Tibial nerve (tissue), 4 donors: ENCODE results near the gene TAF1.

Experiments
- CTCF ChIP-seq, 5 experiments: fragments of 200-600 bp in 3 of 5; fragments of 450-650 bp in 2 of 5; sonication (generic) in 3 of 5; IDR thresholded peaks; one replicate each; pipeline ENCODE4 v1.5.1; 2016 to 2019; ENCODE audit warnings: antibody characterized with exemption in 5 of 5, mild to moderate bottlenecking in 3 of 5, moderate library complexity in 2 of 5
- EP300 ChIP-seq, 2 donors: sonication (generic); formaldehyde crosslinking; IDR thresholded peaks; one replicate each; pipeline ENCODE4 v1.6.1; 2017; ENCODE audit warnings: antibody characterized with exemption in 2 of 2, mild to moderate bottlenecking in 1 of 2
- POLR2A ChIP-seq, 2 donors: fragments of 450-650 bp; IDR thresholded peaks; one replicate each; pipeline ENCODE4 v1.6.1; 2017; ENCODE audit warnings: antibody characterized with exemption in 2 of 2, mild to moderate bottlenecking in 2 of 2, moderate library complexity in 2 of 2

- TF ChIP-seq CTCF (IDR thresholded peaks at IDR 0.05) = no peak
- no peak for TF ChIP-seq POLR2A (IDR thresholded peaks at IDR 0.05)
- TF ChIP-seq EP300 (IDR thresholded peaks at IDR 0.05) = no peak
Measured at GRCh38 chrX:71453056-71453455, 86.9 kb downstream of the TAF1 start.
